Activated T-cell treated with anti-CD3 and anti-CD28 coated beads, Interleukin-2, amount 50 U/mL, for 24 hours (primary cell): ENCODE results near the gene EPB41L2.

Experiments used
- DNase-seq: peaks from one replicate; pipeline ENCODE4 v3.0.0-alpha.2; 2020
- H3K27ac Mint-ChIP-seq: 2 replicates; pipeline ENCODE4 v1.8.0; 2020; ENCODE audit warnings: mild to moderate bottlenecking, mixed read lengths
- H3K27me3 Mint-ChIP-seq: 2 replicates; pipeline ENCODE4 v1.8.0; 2020; ENCODE audit warnings: mixed read lengths
- H3K36me3 Mint-ChIP-seq: 2 replicates; pipeline ENCODE4 v1.8.0; 2020; ENCODE audit warnings: low read depth, mixed read lengths
- H3K4me1 Mint-ChIP-seq: 2 replicates; pipeline ENCODE4 v1.8.0; 2020; ENCODE audit warnings: low read depth, mixed read lengths
- H3K4me3 Mint-ChIP-seq: 2 replicates; pipeline ENCODE4 v1.8.0; 2020; ENCODE audit warnings: mild to moderate bottlenecking, moderate library complexity, mixed read lengths
- H3K9me3 Mint-ChIP-seq: 2 replicates; pipeline ENCODE4 v1.8.0; 2020; ENCODE audit warnings: mixed read lengths

The EPB41L2 gene

GRCh38 chr6:130879826-130880225 lies 183.2 kb downstream of the EPB41L2 start:
- no peaks in the 10 kb centered on the region for H3K36me3 Mint-ChIP-seq
- H3K4me1 Mint-ChIP-seq, result no peaks in the 10 kb centered on the region
- H3K4me3 Mint-ChIP-seq, result no peak overlapping the region
- H3K27me3 Mint-ChIP-seq, result no peaks in the 10 kb centered on the region
- no peak overlapping the region for H3K27ac Mint-ChIP-seq
- DNase-seq, result no peak
- H3K9me3 Mint-ChIP-seq, result no peaks in the 10 kb centered on the region

- peaks cover 3% of the 10 kb centered on the region for H3K4me1 Mint-ChIP-seq
- no peaks in the 10 kb centered on the region for H3K27me3 Mint-ChIP-seq
- H3K36me3 Mint-ChIP-seq, result no peaks in the 10 kb centered on the region
- H3K4me3 Mint-ChIP-seq, result no peak overlapping the region
- H3K9me3 Mint-ChIP-seq, result no peaks in the 10 kb centered on the region
- DNase-seq, result no peak
- no peak overlapping the region for H3K27ac Mint-ChIP-seq
Observed at GRCh38 chr6:130873746-130874145, 189.3 kb downstream of the EPB41L2 start.

GRCh38 chr6:130872250-130873095 lies 190.6 kb downstream of the EPB41L2 start:
- H3K9me3 Mint-ChIP-seq, result no peaks in the 10 kb centered on the region
- no peak overlapping the region for H3K27ac Mint-ChIP-seq
- H3K36me3 Mint-ChIP-seq, result no peaks in the 10 kb centered on the region
- peaks cover 3% of the 10 kb centered on the region for H3K4me1 Mint-ChIP-seq
- H3K4me3 Mint-ChIP-seq, result no peak overlapping the region
- no peaks in the 10 kb centered on the region for H3K27me3 Mint-ChIP-seq
- peak; percentile 74 for DNase-seq

- no peaks in the 10 kb centered on the region for H3K27me3 Mint-ChIP-seq
- peaks cover 3% of the 10 kb centered on the region for H3K4me1 Mint-ChIP-seq
- no peaks in the 10 kb centered on the region for H3K36me3 Mint-ChIP-seq
- no peak overlapping the region for H3K27ac Mint-ChIP-seq
- H3K9me3 Mint-ChIP-seq, result no peaks in the 10 kb centered on the region
- no peak for DNase-seq
- no peak overlapping the region for H3K4me3 Mint-ChIP-seq
Observed at GRCh38 chr6:130870179-130870880, 192.7 kb downstream of the EPB41L2 start.

GRCh38 chr6:130869681-130870080 lies 193.4 kb downstream of the EPB41L2 start:
- Mint-ChIP-seq H3K27ac (no peak overlapping the region), H3K4me3 (no peak overlapping the region), H3K27me3 (no peaks in the 10 kb centered on the region), H3K36me3 (no peaks in the 10 kb centered on the region), H3K4me1 (peaks cover 3% of the 10 kb centered on the region), H3K9me3 (no peaks in the 10 kb centered on the region)
- no peak for DNase-seq

GRCh38 chr6:130865793-130866192 lies 197.3 kb downstream of the EPB41L2 start:
- Mint-ChIP-seq H3K9me3 (no peaks in the 10 kb centered on the region), H3K27ac (no peak overlapping the region), H3K4me3 (no peak overlapping the region), H3K36me3 (no peaks in the 10 kb centered on the region), H3K27me3 (no peaks in the 10 kb centered on the region), H3K4me1 (no peaks in the 10 kb centered on the region)
- DNase-seq, result no peak

GRCh38 chr6:130864344-130864743 lies 198.7 kb downstream of the EPB41L2 start:
- no peak overlapping the region for H3K4me3 Mint-ChIP-seq
- DNase-seq, result no peak

GRCh38 chr6:130863415-130864230 lies 199.4 kb downstream of the EPB41L2 start:
- Mint-ChIP-seq H3K36me3 (no peaks in the 10 kb centered on the region), H3K27me3 (no peaks in the 10 kb centered on the region), H3K9me3 (no peaks in the 10 kb centered on the region), H3K4me1 (no peaks in the 10 kb centered on the region), H3K27ac (no peak overlapping the region), H3K4me3 (no peak overlapping the region)
- no peak for DNase-seq

More at GRCh38 chr6:130864344-130864743, 198.7 kb downstream of the EPB41L2 start:
- no peaks in the 10 kb centered on the region for H3K36me3 Mint-ChIP-seq
- H3K4me1 Mint-ChIP-seq, result no peaks in the 10 kb centered on the region
- H3K9me3 Mint-ChIP-seq, result no peaks in the 10 kb centered on the region
- no peak overlapping the region for H3K27ac Mint-ChIP-seq
- H3K27me3 Mint-ChIP-seq, result no peaks in the 10 kb centered on the region

- no peaks in the 10 kb centered on the region for H3K9me3 Mint-ChIP-seq
- H3K27ac Mint-ChIP-seq, result no peak overlapping the region
- no peaks in the 10 kb centered on the region for H3K4me1 Mint-ChIP-seq
- H3K4me3 Mint-ChIP-seq, result no peak overlapping the region
- H3K36me3 Mint-ChIP-seq, result no peaks in the 10 kb centered on the region
- no peaks in the 10 kb centered on the region for H3K27me3 Mint-ChIP-seq
- DNase-seq, result no peak
Observed at GRCh38 chr6:130862370-130862769, 200.7 kb downstream of the EPB41L2 start.

- DNase-seq, result no peak
- Mint-ChIP-seq H3K27me3 (no peaks in the 10 kb centered on the region), H3K9me3 (no peaks in the 10 kb centered on the region), H3K4me1 (no peaks in the 10 kb centered on the region), H3K36me3 (no peaks in the 10 kb centered on the region), H3K27ac (no peak overlapping the region), H3K4me3 (no peak overlapping the region)
Observed at GRCh38 chr6:130859161-130859867, 203.7 kb downstream of the EPB41L2 start.

GRCh38 chr6:130858498-130859160 lies 204.4 kb downstream of the EPB41L2 start:
- DNase-seq, result no peak
- Mint-ChIP-seq H3K4me3 (no peak overlapping the region), H3K9me3 (no peaks in the 10 kb centered on the region), H3K27ac (no peak overlapping the region), H3K27me3 (no peaks in the 10 kb centered on the region), H3K36me3 (no peaks in the 10 kb centered on the region), H3K4me1 (no peaks in the 10 kb centered on the region)

- DNase-seq, result no peak
- Mint-ChIP-seq H3K27ac (no peak overlapping the region), H3K4me3 (no peak overlapping the region), H3K36me3 (no peaks in the 10 kb centered on the region), H3K4me1 (no peaks in the 10 kb centered on the region), H3K9me3 (no peaks in the 10 kb centered on the region), H3K27me3 (no peaks in the 10 kb centered on the region)
Observed at GRCh38 chr6:130858054-130858453, 205.0 kb downstream of the EPB41L2 start.

- H3K36me3 Mint-ChIP-seq, result no peaks in the 10 kb centered on the region
Observed at GRCh38 chr6:130853555-130854183, 209.4 kb downstream of the EPB41L2 start.

More at GRCh38 chr6:130853555-130854183, 209.4 kb downstream of the EPB41L2 start:
- Mint-ChIP-seq H3K4me3 (no peak overlapping the region), H3K9me3 (no peaks in the 10 kb centered on the region), H3K27me3 (no peaks in the 10 kb centered on the region), H3K4me1 (peaks cover 6% of the 10 kb centered on the region), H3K27ac (no peak overlapping the region)
- no peak for DNase-seq
